Breast epithelium (tissue), 4 donors: ENCODE results near the gene AFF3. TPM values are rescaled to one million over a fixed set of nuclear protein-coding genes. Genes with fewer than 3 reads are reported as not detected.

Experiments
- DNase-seq, 2 donors: peaks; one replicate each; pipeline ENCODE4 v3.0.0-alpha.2; 2019; ENCODE audit warnings: low spot score in 2 of 2
- H3K27ac ChIP-seq, 2 donors: fragments of 200-600 bp; sonication (generic) in 1 of 2; one replicate each; pipeline ENCODE4 v1.5.1; 2016 to 2019; ENCODE audit warnings: mild to moderate bottlenecking in 1 of 2
- H3K27me3 ChIP-seq, 2 donors: fragments of 200-600 bp; sonication (generic) in 1 of 2; one replicate each; pipeline versions ENCODE4 v1.5.1 to v1.6.0; 2017 to 2019; ENCODE audit warnings: control low read depth in 1 of 2, mild to moderate bottlenecking in 1 of 2
- H3K36me3 ChIP-seq: fragments of 200-600 bp; one replicate; pipeline ENCODE4 v1.5.1; 2019
- H3K4me1 ChIP-seq, 2 donors: fragments of 200-600 bp; sonication (generic); one replicate each; pipeline ENCODE4 v1.5.1; 2016 to 2019; ENCODE audit warnings: control low read depth in 1 of 2
- H3K4me3 ChIP-seq, 3 donors: fragments of 200-600 bp; sonication (generic); 1 replicate in 2 of 3; 2 replicates in 1 of 3; pipeline ENCODE4 v1.5.1; 2016 to 2019; ENCODE audit warnings: mild to moderate bottlenecking in 3 of 3, moderate library complexity in 2 of 3
- H3K9me3 ChIP-seq, 2 donors: fragments of 200-600 bp; sonication (generic) in 1 of 2; one replicate each; pipeline ENCODE4 v1.5.1; 2016 to 2019; ENCODE audit warnings: control low read depth in 1 of 2
- CTCF ChIP-seq, 3 donors: fragments of 450-650 bp; IDR thresholded peaks; one replicate each; pipeline ENCODE4 v1.5.1; 2016 to 2017; ENCODE audit warnings: antibody characterized with exemption in 3 of 3, mild to moderate bottlenecking in 3 of 3, moderate library complexity in 3 of 3
- POLR2A ChIP-seq: fragments of 450-650 bp; IDR thresholded peaks from one replicate; pipeline ENCODE4 v1.6.1; 2016; ENCODE audit warnings: antibody characterized with exemption, mild to moderate bottlenecking, moderate library complexity
- POLR2AphosphoS5 ChIP-seq, 3 donors: sonication (generic); formaldehyde crosslinking; IDR thresholded peaks; one replicate each; pipeline ENCODE4 v1.6.1; 2017; ENCODE audit warnings: antibody characterized with exemption in 3 of 3
- intact Hi-C: fragments of 100-400 bp; cut with DNase I; formaldehyde crosslinking; loops from one replicate; pipeline ENCODE4 v1.15.1; 2023; ENCODE audit warnings: low total_unique reads
- total RNA-seq, 3 donors: library from RNA; depleted of rRNA; stranded (reverse); fragments of >200 nt; gene quantifications; one replicate each; pipeline ENCODE4 v1.1.0, GENCODE V29; 2016

AFF3 gene
- total RNA-seq, 3 donors from 2014 or later = 8.2 to 116 (median 63.6) TPM

GRCh38 chr2:99867770-99868169 is 274.6 kb downstream of the AFF3 start:
- DNase-seq = no peak
- Histone ChIP-seq H3K4me3 (no peak overlapping the region), H3K27ac (no peak overlapping the region), H3K36me3 (no peaks in the 10 kb centered on the region), H3K27me3 (no peaks in the 10 kb centered on the region), H3K9me3 (no peaks in the 10 kb centered on the region), H3K4me1 (no peaks in the 10 kb centered on the region)
- TF ChIP-seq CTCF (IDR thresholded peaks at IDR 0.05) = no peak
- no peak for TF ChIP-seq POLR2AphosphoS5 (IDR thresholded peaks at IDR 0.05)
- TF ChIP-seq POLR2A = no peak
- intact Hi-C loops = no loop called here

GRCh38 chr2:99865818-99866676 is 276.3 kb downstream of the AFF3 start:
- intact Hi-C loops = no loop called here

GRCh38 chr2:99864561-99865553 is 277.5 kb downstream of the AFF3 start:
- Histone ChIP-seq H3K27me3 (no peaks in the 10 kb centered on the region), H3K27ac (no peak overlapping the region), H3K4me3 (no peak overlapping the region), H3K36me3 (no peaks in the 10 kb centered on the region), H3K9me3 (no peaks in the 10 kb centered on the region), H3K4me1 (no peaks in the 10 kb centered on the region)
- intact Hi-C loops = no loop called here
- DNase-seq = no peak
- TF ChIP-seq CTCF (IDR thresholded peaks at IDR 0.05) (no peak), POLR2A (no peak), POLR2AphosphoS5 (IDR thresholded peaks at IDR 0.05) (no peak)

More at GRCh38 chr2:99865818-99866676, 276.3 kb downstream of the AFF3 start:
- Histone ChIP-seq H3K9me3 (no peaks in the 10 kb centered on the region), H3K36me3 (no peaks in the 10 kb centered on the region), H3K4me1 (no peaks in the 10 kb centered on the region), H3K27me3 (no peaks in the 10 kb centered on the region), H3K4me3 (no peak overlapping the region), H3K27ac (no peak overlapping the region)
- no peak for TF ChIP-seq CTCF (IDR thresholded peaks at IDR 0.05)
- no peak for TF ChIP-seq POLR2A
- TF ChIP-seq POLR2AphosphoS5 (IDR thresholded peaks at IDR 0.05) = no peak
- no peak for DNase-seq

GRCh38 chr2:99863903-99864270 is 278.5 kb downstream of the AFF3 start:
- H3K36me3 ChIP-seq = no peaks in the 10 kb centered on the region
- no peaks in the 10 kb centered on the region for H3K9me3 ChIP-seq
- intact Hi-C loops = no loop called here
- no peak for DNase-seq
- H3K27me3 ChIP-seq = no peaks in the 10 kb centered on the region
- no peaks in the 10 kb centered on the region for H3K4me1 ChIP-seq
- no peak overlapping the region for H3K27ac ChIP-seq
- H3K4me3 ChIP-seq = no peak overlapping the region
- no peak for TF ChIP-seq CTCF (IDR thresholded peaks at IDR 0.05)
- no peak for TF ChIP-seq POLR2AphosphoS5 (IDR thresholded peaks at IDR 0.05)
- no peak for TF ChIP-seq POLR2A
